Colon (tissue), 2 donors: ENCODE results near the gene CDK2.
"Not testable (repeated sequence)": the region's sequence is repeated elsewhere in the genome, so short reads cannot be mapped to it uniquely, and the experiment has no call there.

ENCODE experiments used
- FAIRE-seq: peaks from 2 replicates; lab custom pipeline; 2012; peaks lifted over from hg19 to GRCh38; lab: Jason Lieb, UNC
- donor health status: control.
- donor health status: control.

CDK2 gene

DNA sequence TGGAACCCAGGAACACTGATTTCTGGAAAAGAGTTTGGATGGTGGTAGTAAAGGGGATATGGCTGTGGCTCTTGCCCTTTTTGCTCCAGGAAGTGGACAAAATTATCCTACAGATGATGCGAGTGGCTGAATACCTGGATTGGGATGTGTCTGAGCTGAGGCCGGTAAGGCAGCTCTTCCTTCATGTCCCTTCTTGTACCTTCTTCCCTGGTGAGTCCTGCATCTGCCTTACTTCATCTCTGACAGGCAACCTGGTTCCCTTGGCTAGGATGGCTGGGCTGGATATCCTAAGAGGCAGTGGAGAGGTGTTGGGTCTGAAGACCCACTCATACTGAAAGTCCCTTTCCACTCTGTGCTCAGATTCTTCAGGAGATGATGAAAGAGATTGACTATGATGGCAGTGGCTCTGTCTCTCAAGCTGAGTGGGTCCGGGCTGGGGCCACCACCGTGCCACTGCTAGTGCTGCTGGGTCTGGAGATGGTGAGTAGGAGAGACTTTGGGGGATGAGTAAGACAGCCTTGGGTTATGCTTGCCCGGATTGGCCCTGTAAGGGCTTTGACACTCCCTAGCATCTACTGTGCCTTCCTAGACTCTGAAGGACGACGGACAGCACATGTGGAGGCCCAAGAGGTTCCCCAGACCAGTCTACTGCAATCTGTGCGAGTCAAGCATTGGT is 27.7 kb upstream of the CDK2 start:
- no peak for FAIRE-seq

DNA sequence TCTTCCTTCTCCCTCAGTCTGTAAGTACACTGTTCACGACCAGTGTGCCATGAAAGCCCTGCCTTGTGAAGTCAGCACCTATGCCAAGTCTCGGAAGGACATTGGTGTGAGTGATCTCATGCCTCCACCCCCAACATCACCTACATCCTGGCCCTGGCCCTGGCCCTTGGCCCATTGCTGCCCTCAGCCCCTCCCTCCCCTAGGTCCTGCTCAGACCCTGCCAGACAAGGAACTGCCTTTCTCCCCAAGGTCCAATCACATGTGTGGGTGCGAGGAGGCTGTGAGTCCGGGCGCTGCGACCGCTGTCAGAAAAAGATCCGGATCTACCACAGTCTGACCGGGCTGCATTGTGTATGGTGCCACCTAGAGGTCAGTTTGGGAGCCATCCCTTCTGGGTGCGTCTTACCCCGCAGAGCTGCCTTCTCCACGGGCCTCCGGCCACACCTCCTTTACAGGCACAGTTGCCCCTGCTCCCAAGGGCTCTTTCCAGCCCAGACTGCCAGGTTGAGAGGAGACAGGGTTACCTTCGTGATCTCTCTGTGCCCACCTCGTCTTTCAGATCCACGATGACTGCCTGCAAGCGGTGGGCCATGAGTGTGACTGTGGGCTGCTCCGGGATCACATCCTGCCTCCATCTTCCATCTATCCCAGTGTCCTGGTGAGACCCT is 26.4 kb upstream of the CDK2 start:
- FAIRE-seq = no peak

DNA sequence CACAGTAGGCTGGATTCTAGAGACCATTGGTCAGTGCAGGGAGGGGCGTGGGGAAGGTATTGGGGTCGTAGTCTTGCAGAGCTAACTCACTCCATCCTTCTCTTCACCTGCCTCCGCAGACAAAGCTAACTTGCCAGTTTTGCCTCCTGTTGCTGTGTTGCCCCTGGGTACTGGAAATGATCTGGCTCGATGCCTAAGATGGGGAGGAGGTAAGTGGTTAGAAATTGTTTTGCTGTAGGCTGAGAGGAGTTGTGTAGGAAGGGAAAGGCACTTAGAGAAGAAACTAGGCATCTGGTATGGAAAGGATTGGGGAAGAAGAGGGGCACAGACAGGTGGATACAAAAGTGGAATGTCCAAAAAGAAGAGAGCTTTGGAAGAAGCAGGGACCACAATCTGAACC is 24.6 kb upstream of the CDK2 start:
- no peak for FAIRE-seq

DNA sequence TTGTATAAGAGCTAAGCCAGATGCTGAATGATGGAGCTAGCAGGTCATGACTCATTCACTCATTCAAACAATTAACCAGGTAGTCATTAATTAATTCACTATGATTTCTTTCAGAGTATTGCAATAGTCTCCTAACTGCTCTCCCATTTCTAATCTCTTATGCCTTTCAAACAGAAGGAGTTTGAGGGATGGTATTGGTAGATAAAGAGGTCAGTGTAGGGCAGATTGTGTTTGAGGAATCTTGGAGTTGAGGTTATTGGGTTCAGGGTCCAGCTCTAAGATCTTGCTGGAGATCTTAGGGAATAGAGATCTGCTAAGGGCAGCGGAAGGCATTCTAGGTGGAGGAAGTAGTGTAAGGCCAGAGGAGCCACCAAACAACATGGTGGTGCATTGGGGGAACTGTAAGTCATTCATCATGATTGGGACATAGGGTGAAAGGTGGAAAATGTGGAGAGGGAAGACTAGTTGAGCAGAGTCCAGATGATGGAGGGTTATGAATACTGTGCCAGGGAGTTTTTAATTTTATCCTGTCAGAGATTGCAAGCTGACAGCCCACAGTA is 24.0 kb upstream of the CDK2 start:
- FAIRE-seq = no peak

DNA sequence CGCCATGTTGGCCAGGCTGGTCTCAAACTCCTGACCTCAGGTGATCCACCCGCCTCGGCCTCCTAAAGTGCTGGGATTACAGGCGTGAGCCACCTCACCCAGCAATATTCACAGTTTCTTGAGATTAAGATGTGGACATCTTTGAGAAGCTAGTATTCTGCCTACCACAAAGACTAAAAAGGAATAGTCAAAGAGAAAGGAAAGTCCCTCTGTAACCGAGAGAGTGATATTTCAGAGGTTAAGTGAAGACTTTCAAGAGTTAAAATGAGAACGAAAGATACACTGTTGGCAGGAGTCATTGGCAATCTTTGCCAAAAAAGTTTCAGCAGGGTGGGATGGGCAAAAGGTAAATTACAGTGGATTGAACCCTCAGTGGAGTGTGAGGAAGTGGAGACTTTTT is 20.1 kb upstream of the CDK2 start:
- FAIRE-seq = no peak

DNA sequence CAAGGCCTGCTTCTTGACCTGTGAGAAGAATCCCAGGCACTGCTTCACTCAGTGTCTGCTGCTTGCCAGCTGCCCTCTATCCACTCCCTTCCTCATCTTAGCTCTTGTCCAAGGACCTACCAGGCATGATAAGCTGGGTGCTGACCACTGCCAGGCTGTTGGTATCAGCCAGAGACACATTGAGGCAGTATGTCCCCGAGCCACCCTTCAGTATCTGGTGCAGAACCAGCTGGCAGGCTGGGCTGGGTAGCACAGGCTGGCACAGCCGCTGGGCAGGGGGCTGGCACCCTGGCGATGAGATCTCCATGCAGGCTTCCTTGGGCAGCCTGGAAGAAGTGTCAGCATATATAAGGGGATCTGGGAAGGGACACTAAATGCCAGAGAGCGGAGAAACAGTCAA is 11.3 kb upstream of the CDK2 start:
- no peak for FAIRE-seq

DNA sequence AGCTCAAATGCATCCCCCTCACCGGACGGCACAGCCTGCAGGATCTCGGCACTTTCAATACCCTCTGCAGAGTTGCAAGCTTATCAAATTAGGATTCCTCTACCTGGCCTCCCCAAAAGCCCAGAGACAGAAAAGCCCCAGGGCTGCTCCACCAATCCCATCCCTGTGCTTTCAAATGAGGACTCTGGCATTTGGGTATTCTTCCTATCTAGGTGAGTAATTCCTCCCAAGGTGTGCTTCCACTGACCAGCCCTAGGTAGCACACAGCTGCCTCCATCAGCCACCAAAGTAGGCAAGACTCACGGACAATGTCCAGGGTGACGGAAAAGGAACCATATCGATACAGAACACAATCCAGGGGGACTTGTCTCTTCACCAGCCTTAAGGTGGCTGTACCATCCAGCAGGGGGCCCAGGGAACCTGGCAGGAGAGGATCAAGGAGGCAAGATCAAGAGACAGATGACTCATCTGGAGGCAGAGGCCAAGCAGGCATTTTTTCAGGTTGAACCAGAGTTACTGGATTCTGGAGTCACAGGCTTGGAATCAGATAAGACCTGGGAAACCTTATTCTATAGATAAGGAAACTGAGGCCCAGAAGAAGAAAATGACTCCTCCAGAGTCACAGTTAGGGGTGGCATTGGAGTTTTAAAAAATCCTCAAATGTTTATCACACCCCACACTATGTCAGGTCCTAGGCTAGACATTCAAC is 10.7 kb upstream of the CDK2 start:
- FAIRE-seq = no peak

DNA sequence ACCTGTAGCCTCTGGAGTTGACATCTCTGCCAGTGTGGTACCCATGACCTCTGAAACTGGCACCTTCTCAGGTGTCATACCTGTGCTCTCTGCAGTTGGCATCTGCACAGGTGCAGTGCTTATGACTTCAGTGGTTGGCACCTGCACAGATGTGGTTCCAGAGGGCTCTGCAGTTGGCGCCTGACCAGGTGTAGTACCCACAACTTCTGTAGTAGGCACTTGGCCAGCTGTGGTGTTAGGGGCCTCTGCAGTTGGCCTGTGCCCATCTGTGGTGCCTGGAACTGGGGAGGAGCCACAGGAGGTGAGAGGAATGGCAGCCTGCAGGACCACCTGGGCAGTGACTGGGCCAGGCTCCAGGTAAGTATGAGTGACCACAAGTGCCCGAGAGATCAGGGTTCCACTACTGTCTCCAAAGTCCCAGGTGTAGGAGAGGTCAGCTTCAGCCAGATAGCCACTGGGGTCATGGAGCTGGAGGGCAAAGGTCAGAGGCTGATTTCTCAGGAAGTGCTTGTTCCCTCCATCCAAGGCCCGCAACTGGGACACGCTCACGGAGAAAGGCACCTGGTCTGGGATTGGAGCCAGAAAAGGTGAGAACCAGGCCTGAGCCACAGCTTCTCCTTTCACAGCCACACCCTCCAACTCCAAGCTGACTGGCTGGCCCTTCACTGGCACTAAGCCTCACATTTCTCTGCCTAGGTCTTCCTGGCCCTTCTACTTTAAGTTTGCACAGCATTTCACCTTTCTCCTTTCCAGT is 9.3 kb upstream of the CDK2 start:
- FAIRE-seq = no peak

DNA sequence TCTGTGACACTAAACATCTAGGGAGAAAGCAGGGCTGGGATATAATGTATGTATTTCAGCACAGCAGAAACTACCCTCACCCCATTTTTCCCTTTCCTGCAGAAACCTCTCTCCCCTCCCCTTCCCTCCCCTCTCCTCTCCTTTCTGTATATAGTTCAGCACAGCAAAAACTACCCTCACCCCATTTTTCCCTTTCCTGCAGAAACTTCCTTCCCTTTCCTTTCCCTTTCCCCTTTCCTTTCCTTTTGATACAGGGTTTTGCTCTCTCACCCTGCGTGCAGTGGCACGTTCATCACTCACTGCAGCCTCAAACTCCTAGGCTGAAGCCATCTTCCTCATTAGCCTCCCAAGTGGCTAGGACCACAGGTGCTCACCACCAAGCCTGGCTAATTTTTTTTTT is 2.9 kb upstream of the CDK2 start:
- FAIRE-seq = no peak

DNA sequence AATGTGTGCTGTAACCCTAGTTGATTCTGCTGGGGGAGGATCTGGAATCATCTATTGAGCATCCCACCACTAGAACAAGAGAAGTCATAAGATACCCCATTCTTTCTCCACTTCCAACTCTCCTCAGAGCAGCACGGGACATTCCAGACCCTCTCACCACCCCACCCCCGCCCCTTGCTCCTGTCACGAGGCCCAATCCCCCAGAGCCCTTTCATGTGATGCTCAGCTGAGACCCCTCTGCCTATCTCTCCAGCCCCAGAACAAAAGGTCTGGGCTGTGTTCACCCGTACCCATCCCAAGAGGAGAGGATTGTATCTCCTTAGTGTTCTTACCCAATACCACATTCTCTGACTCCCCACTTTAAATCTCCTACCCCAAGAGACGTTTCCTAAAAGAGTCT is 1.4 kb upstream of the CDK2 start:
- FAIRE-seq = no peak

DNA sequence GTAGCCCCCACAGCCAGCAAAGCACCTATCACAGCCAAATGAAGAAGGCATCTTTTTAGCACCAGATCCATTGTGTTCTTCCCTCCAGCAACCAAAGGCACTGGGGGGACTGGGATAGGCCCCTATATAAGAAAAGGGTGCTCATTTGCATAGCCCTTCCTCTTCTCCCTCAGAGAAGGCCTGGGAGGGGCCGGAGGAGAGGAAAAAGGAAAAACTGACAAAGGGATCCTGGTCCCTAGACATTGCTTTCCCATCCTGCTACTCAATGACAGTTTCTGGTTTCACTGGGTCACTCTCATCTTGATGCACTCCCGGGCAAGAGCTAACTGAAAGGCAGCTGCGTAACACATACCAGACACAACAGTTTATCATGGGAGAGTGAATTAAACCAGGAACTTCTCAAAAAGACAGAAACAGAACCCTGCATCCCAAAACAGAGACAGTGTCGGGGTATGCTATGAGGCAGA is 656 bp upstream of the CDK2 start, which contains the start of gene PMEL:
TSS of gene PMEL (minus strand) at position 102 of the 467 bp plus-strand sequence. CDS start at position 71, 31 bp downstream.
- FAIRE-seq = no peak

DNA sequence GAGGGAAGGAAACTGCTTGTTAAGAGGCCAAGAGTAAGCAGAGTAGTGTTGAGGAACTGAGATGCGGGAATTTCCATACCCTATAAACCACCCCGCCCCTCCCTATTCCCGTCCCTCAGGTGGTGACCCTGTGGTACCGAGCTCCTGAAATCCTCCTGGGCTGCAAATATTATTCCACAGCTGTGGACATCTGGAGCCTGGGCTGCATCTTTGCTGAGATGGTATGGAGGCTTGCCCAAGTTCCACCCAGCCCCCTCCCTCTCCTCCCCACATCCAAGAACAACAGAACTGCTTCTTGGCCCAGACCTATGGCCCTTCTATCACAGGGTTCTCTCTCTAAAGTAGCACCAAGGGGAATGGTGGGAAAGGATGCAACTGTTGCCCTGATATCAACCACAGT is 2.7 kb downstream of the CDK2 start:
- no peak for FAIRE-seq

DNA sequence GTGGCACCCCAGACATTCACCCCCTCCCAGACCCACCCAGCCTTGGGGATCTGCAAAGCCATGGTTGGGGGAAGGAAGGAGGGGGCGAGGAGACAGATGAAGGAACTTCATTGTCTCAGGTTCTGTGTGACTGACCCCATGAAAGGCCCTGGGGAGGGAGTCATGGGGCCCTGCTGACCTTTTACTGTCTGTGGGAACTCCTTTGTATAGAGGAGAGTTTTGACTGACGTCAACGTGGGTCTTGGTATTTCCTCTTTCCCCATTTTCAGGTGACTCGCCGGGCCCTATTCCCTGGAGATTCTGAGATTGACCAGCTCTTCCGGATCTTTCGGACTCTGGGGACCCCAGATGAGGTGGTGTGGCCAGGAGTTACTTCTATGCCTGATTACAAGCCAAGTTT is 4.1 kb downstream of the CDK2 start:
- no peak for FAIRE-seq

DNA sequence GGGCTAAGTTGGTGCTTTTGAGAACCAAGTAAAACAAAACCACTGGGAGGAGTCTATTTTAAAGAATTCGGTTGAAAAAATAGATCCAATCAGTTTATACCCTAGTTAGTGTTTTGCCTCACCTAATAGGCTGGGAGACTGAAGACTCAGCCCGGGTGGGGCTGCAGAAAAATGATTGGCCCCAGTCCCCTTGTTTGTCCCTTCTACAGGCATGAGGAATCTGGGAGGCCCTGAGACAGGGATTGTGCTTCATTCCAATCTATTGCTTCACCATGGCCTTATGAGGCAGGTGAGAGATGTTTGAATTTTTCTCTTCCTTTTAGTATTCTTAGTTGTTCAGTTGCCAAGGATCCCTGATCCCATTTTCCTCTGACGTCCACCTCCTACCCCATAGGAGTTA is 5.4 kb downstream of the CDK2 start:
- no peak for FAIRE-seq

DNA sequence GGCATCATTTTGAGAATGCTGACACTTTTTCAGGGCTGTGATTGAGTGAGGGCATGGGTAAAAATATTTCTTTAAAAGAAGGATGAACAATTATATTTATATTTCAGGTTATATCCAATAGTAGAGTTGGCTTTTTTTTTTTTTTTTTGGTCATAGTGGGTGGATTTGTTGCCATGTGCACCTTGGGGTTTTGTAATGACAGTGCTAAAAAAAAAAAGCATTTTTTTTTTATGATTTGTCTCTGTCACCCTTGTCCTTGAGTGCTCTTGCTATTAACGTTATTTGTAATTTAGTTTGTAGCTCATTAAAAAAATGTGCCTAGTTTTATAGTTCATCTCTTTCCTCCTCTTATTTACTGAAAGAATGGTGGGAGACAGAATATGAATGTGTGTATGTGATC is 5.8 kb downstream of the CDK2 start:
- no peak for FAIRE-seq

DNA sequence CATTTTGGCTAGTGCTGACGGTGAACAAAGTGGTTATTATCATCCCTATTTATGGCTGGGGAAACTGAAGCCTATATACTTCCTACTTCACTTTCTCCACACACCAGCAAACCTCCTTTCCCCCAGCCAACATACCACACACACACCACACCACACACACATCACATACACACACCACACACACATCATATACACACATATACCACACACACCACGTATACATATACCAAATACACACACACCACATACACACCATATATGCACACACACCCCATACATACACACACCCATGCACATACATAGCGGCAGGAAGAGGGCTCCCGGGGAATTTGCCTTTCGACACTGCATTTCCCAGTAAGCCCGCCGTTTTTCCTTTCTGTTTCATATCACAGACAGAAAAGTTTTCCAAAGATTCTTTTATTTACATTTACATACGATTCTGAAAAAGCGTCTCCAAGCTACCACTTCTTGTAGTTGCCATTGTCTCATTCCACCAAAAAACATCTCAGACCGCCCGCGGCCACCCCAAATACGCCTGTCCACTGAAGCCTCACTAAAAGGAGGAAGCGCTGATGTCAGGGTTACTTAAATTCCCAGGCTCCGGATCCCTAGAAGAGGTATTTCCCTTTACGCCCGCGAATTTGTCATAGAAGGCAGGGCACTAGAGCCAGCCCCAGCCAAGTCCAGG is 6.4 kb downstream of the CDK2 start:
- no peak for FAIRE-seq

DNA sequence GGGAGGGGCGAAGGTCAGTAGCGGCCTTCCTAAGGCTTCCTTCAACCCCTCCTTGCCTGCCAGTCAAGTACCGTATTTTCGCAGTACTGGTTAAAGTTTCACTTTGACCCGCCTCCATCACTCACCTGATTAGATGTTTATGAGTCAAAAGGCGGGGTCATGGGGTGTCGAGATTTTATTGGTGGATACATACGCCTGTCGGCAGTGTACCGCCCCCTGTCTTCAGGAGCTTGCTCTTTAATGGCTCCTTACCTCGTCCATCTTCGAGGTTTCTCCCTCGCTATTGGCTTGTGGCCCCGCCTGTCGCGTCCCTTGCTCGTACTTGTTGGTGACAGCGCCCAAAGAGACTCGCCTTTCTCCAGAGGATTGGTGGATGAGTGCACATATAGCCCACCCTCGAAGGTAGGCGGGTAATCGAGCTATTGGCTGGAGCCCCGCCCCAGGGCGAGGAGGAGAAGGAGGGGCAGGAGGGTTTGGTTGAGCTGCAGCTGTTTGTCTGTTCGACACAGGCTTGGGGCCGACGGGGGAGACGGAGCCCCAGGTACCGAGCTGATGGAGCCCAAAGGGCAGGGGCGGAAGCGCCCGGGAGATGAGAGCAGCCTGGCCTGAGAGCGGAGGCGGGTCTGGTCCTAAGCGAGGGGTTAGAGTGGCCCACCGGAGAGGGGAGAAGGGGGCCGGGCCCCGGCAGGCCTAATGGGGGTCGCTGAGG is 7.1 kb downstream of the CDK2 start, which contains the start of gene RAB5B:
TSS of gene RAB5B (plus strand) at position 480 of the 709 bp plus-strand sequence. CDS start 12,883 bp downstream, outside the sequence.
- FAIRE-seq = peak; percentile 98

DNA sequence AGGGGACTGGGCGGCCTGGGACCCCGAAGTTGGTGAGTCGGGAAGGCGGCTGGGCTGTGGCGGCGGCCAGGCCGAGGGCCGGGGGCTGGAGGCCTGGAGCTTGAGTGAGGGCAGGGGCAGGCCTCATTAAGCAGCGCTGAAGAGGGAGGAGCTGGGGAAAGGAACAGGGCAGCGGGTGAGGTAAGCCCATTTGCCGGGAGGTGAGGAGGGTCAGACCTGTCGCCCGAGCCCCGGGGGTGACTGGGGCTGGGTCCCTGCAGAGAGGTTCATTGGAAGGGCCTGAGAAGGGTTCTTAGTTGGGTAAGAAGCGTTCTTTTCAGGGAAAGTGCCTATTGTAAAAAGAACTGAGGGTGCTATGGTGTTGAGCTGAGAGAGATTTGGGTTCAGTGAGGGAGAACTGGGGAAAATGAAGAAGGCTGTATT is 7.7 kb downstream of the CDK2 start:
- FAIRE-seq = no peak

DNA sequence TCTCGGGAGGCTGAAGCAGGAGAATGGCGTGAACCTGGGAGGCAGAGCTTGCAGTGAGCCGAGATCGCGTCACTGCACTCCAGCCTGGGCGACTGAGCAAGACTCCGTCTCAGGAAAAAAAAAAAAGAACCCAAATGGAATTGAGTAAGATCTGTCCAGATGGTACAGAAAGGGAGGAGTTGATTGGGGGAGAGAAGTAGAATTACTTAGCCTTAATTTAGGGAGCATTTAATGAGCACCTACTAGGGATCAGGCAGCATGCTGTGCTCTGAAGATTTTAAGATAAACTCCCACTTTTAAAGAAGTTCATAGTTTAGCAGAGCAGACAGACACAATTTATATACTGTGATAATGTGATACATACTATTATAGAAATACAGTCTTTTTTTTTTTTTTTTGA is 11.8 kb downstream of the CDK2 start:
- no peak for FAIRE-seq

DNA sequence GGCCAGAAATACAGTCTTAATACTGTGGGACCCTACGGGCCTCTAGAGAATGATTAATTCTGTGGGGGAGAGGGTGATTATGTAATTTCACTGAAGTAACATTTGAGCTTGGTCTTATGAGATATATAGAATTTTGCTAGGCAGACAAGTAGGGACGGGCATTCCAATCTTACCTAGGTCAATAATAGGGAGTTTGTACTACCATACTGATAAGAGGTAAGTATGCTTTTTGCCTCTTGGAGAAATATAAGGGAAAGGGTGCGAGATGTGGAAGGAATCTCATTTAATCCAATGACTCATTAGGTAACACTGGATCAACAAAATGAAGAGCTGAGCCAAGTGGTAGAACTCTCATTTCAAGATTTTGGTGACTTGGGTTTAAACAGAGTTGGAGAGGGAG is 12.4 kb downstream of the CDK2 start:
- no peak for FAIRE-seq

DNA sequence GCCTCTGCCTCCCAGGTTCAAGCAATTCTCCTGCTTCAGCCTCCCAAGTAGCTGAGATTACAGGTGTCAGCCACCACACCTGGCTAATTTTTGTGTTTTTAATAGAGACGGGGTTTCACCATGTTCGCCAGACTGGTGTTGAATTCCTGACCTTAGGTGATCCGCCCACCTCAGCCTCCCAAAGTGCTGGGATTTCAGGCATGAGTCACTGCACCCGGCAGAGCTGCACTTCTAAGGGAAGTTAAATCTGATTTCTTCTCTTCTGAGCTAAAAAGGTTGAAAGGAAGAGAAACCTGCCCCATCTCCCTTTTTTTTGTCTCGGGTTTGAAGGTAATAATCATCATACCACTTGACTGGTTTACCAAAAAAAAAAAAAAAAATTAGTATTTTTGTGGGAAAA is 15.3 kb downstream of the CDK2 start:
- not testable (repeated sequence) for FAIRE-seq
